HepG2 (cell line): ENCODE data around the gene SF3B6. TPM values are rescaled to one million over a fixed set of nuclear protein-coding genes. Genes with fewer than 3 reads are reported as not detected.

ENCODE experiments used
- JDP2 ChIP-seq: sonication (generic); formaldehyde crosslinking; IDR thresholded peaks from 2 replicates; pipeline ENCODE4 v1.8.1; 2022; ENCODE audit warnings: missing genetic modification reagents, borderline replicate concordance
- SKIL ChIP-seq: sonication (generic); formaldehyde crosslinking; IDR thresholded peaks from 2 replicates; pipeline ENCODE4 v1.8.0; 2022; ENCODE audit warnings: missing genetic modification reagents, mild to moderate bottlenecking, moderate library complexity, borderline replicate concordance
- SNAPC4 ChIP-seq: sonication (generic); formaldehyde crosslinking; IDR thresholded peaks from 2 replicates; pipeline ENCODE4 v1.4.0; 2020; ENCODE audit warnings: mild to moderate bottlenecking, missing genetic modification reagents
- YEATS2 ChIP-seq: sonication (generic); formaldehyde crosslinking; IDR thresholded peaks from 2 replicates; pipeline ENCODE4 v1.4.0; 2020; ENCODE audit warnings: missing genetic modification reagents, borderline replicate concordance
- polyA plus RNA-seq, 8 experiments: library from polyadenylated mRNA; depleted of rRNA in 3 of 8; stranded (reverse) in 7 of 8; unstranded in 1 of 8; fragments of >200 nt; fragmentation: Illumina TruSeq in 4 of 8; extraction: Trizol in 4 of 8; gene quantifications; 2 replicates each; pipeline versions ENCODE4 v1.2.1 to v1.2.3, GENCODE V29; 2011 to 2016; ENCODE audit warnings: low read depth in 4 of 8, missing spikeins in 1 of 8, mixed read lengths in 1 of 8; ENCODE audit not compliant: insufficient read depth in 1 of 8
- total RNA-seq, 5 experiments: library from RNA; depleted of rRNA; stranded (reverse); fragments of >200 nt; fragmentation: Illumina TruSeq; extraction: Trizol; gene quantifications; 2 replicates each; pipeline ENCODE4 v1.2.3, GENCODE V29; 2016; ENCODE audit warnings: low read depth in 1 of 5

The SF3B6 gene
- total and polyA plus RNA-seq, 2 of the 13 experiments (the other 11 are each of a cell fraction or from before 2014, with no cell fraction given): 177 to 182 TPM

- TF ChIP-seq SKIL (0 out of 2 replicates have a peak, but pooled peaks have one; percentile 17), JDP2 (peak; percentile 25; the same call in 1 of the 2 replicates), YEATS2 (CRISPR knock-in tag) (0 out of 2 replicates have a peak, but pooled peaks have one; percentile 12), SNAPC4 (CRISPR knock-in tag) (peak; percentile 70; the same call in 1 of the 2 replicates)
These were observed 46.5 kb upstream of the SF3B6 start (continued) for GRCh38 chr2:24122366-24123194.
